ENCODE data around the gene C1QTNF6. TPM values are rescaled to one million over a fixed set of nuclear protein-coding genes. Genes with fewer than 3 reads are reported as not detected.

The C1QTNF6 gene
- total RNA-seq, 2 experiments from 2014 or later, result 7.3 to 19.6 TPM

GRCh38 chr22:37229012-37229804 is 41.2 kb upstream of the C1QTNF6 start:
- POLR2A ChIA-PET, result interaction anchor here (0.8 to 3.3 kb wide), 7 partner anchors 9 to 31 kb away, joined by 3 to 26 read pairs (median 5); partner anchors contain the start of gene RAC2
- no peak for TF ChIP-seq CTCF (conservative IDR thresholded peaks at IDR 0.05; ENCODE audit: low read length)
- no peak for TF ChIP-seq EZH2phosphoT487 (IDR thresholded peaks at IDR 0.05; ENCODE audit: borderline replicate concordance, low read depth, low read length)
- peak overlapping the region; percentile 74 for H3K4me2 ChIP-seq (ENCODE audit: low read length)
- CTCF ChIA-PET (ENCODE audit: unreplicated experiment), result interaction anchor here (1.5 to 2.2 kb wide), 3 partner anchors 15 to 32 kb away, joined by 6 to 20 read pairs (median 7); partner anchors contain the start of gene RAC2
- H2AFZ ChIP-seq (ENCODE audit: low read length), result no peak overlapping the region
- no peaks in the 10 kb centered on the region for H4K20me1 ChIP-seq (ENCODE audit: insufficient read depth, low read length)
- H3K4me1 ChIP-seq (ENCODE audit: insufficient read depth, low read length, poor library complexity, severe bottlenecking), result peaks cover 83% of the 10 kb centered on the region
- peaks cover 90% of the 10 kb centered on the region for H3K36me3 ChIP-seq (ENCODE audit: insufficient read depth, low read length)
- H3K79me2 ChIP-seq (ENCODE audit: insufficient read depth, low read depth, low read length), result peaks cover 11% of the 10 kb centered on the region; the same call in 1 of the 2 replicates
- intact Hi-C loops (cut with micrococcal nuclease; ENCODE audit: unreplicated experiment), result no loop called here
- peak overlapping the region; percentile 28 for H3K4me3 ChIP-seq (ENCODE audit: low read depth, low read length, poor library complexity, severe bottlenecking)
- DNase-seq (ENCODE audit: low spot score), result peak; percentile 61
- no peaks in the 10 kb centered on the region for H3K9me2 ChIP-seq (ENCODE audit: insufficient read depth, low read length)
- H3K27ac ChIP-seq (ENCODE audit: low read depth, low read length, poor library complexity, severe bottlenecking), result peak overlapping the region; percentile 89
- no peaks in the 10 kb centered on the region for H3K9me3 ChIP-seq (ENCODE audit: low read length)
- BruUV-seq (replicated peaks), result no TSS peak

GRCh38 chr22:37228106-37229011 is 40.3 kb upstream of the C1QTNF6 start:
- ChIA-PET CTCF (ENCODE audit: unreplicated experiment) (interaction anchor here (1.5 to 2.2 kb wide), 3 partner anchors 16 to 33 kb away, joined by 6 to 20 read pairs (median 7); partner anchors contain the start of gene RAC2), POLR2A (interaction anchor here (0.8 to 3.3 kb wide), 5 partner anchors 8 to 20 kb away, joined by 3 to 26 read pairs (median 6); partner anchors contain the start of gene RAC2)
- Histone ChIP-seq H3K27ac (ENCODE audit: low read depth, low read length, poor library complexity, severe bottlenecking) (peak overlapping the region; percentile 89), H3K9me2 (ENCODE audit: insufficient read depth, low read length) (no peaks in the 10 kb centered on the region), H3K79me2 (ENCODE audit: insufficient read depth, low read depth, low read length) (peaks cover 11% of the 10 kb centered on the region; the same call in 1 of the 2 replicates), H3K36me3 (ENCODE audit: insufficient read depth, low read length) (peaks cover 90% of the 10 kb centered on the region), H3K4me1 (ENCODE audit: insufficient read depth, low read length, poor library complexity, severe bottlenecking) (peaks cover 82% of the 10 kb centered on the region), H3K4me3 (ENCODE audit: low read depth, low read length, poor library complexity, severe bottlenecking) (no peak overlapping the region), H3K9me3 (ENCODE audit: low read length) (no peaks in the 10 kb centered on the region), H2AFZ (ENCODE audit: low read length) (no peak overlapping the region), H3K4me2 (ENCODE audit: low read length) (peak overlapping the region; percentile 74; the same call in 1 of the 2 replicates), H4K20me1 (ENCODE audit: insufficient read depth, low read length) (no peaks in the 10 kb centered on the region)
- TF ChIP-seq CTCF (conservative IDR thresholded peaks at IDR 0.05; ENCODE audit: low read length) (no peak), EZH2phosphoT487 (IDR thresholded peaks at IDR 0.05; ENCODE audit: borderline replicate concordance, low read depth, low read length) (no peak)
- intact Hi-C loops (cut with micrococcal nuclease; ENCODE audit: unreplicated experiment), result no loop called here
- no peak for DNase-seq (ENCODE audit: low spot score)
- no TSS peak for BruUV-seq (replicated peaks)
